HepG2 (cell line): ENCODE data around the gene TRIM28. TPM values are rescaled to one million over a fixed set of nuclear protein-coding genes. Genes with fewer than 3 reads are reported as not detected.

ENCODE experiments used
- FOXA3 ChIP-seq: IDR thresholded peaks from 2 replicates; pipeline ENCODE4 v1.6.1; 2016; ENCODE audit warnings: missing genetic modification reagents, missing compliant biosample characterization
- IRF1 ChIP-seq: sonication (generic); formaldehyde crosslinking; IDR thresholded peaks from 2 replicates; pipeline ENCODE4 v1.4.0; 2020; ENCODE audit warnings: low read depth, mild to moderate bottlenecking, missing genetic modification reagents
- KDM4B ChIP-seq: sonication (generic); formaldehyde crosslinking; IDR thresholded peaks from 2 replicates; pipeline ENCODE4 v1.4.0; 2020; ENCODE audit warnings: missing genetic modification reagents
- MYPOP ChIP-seq: sonication (generic); formaldehyde crosslinking; IDR thresholded peaks from 2 replicates; pipeline ENCODE4 v1.8.1; 2023; ENCODE audit warnings: mild to moderate bottlenecking, moderate library complexity, missing genetic modification reagents
- NFKB2 ChIP-seq: sonication (generic); formaldehyde crosslinking; IDR thresholded peaks from 2 replicates; pipeline ENCODE4 v1.4.0; 2020; ENCODE audit warnings: missing genetic modification reagents, borderline replicate concordance
- PBX3 ChIP-seq: sonication (generic); formaldehyde crosslinking; IDR thresholded peaks from 2 replicates; pipeline ENCODE4 v1.8.1; 2023; ENCODE audit warnings: missing genetic modification reagents, inconsistent platforms, borderline replicate concordance
- PRMT3 ChIP-seq: sonication (generic); formaldehyde crosslinking; IDR thresholded peaks from 2 replicates; pipeline ENCODE4 v1.8.1; 2022; ENCODE audit warnings: low read depth, mild to moderate bottlenecking, moderate library complexity, missing genetic modification reagents, borderline replicate concordance
- REPIN1 ChIP-seq: sonication (generic); formaldehyde crosslinking; IDR thresholded peaks from 2 replicates; pipeline ENCODE4 v1.8.0; 2022; ENCODE audit warnings: missing genetic modification reagents, low read depth, mild to moderate bottlenecking, borderline replicate concordance
- SP140L ChIP-seq: sonication (generic); formaldehyde crosslinking; IDR thresholded peaks from 2 replicates; pipeline ENCODE4 v1.4.0; 2020; ENCODE audit warnings: missing genetic modification reagents, borderline replicate concordance
- TRIM24 ChIP-seq: sonication (generic); formaldehyde crosslinking; IDR thresholded peaks from 2 replicates; pipeline ENCODE4 v1.8.0; 2022; ENCODE audit warnings: mild to moderate bottlenecking, missing genetic modification reagents
- ZBTB7A ChIP-seq: sonication (generic); formaldehyde crosslinking; IDR thresholded peaks from 2 replicates; pipeline ENCODE4 v1.8.0; 2022; ENCODE audit warnings: mild to moderate bottlenecking, missing genetic modification reagents
- ZFYVE20 ChIP-seq: sonication (generic); formaldehyde crosslinking; IDR thresholded peaks from 2 replicates; pipeline ENCODE4 v1.8.0; 2023; ENCODE audit warnings: low read depth, mild to moderate bottlenecking, moderate library complexity, missing genetic modification reagents, borderline replicate concordance
- ZNF441 ChIP-seq: sonication (generic); formaldehyde crosslinking; IDR thresholded peaks from 2 replicates; pipeline ENCODE4 v1.7.0; 2021; ENCODE audit warnings: missing genetic modification reagents, borderline replicate concordance
- polyA plus RNA-seq, 8 experiments: library from polyadenylated mRNA; depleted of rRNA in 3 of 8; stranded (reverse) in 7 of 8; unstranded in 1 of 8; fragments of >200 nt; fragmentation: Illumina TruSeq in 4 of 8; extraction: Trizol in 4 of 8; gene quantifications; 2 replicates each; pipeline versions ENCODE4 v1.2.1 to v1.2.3, GENCODE V29; 2011 to 2016; ENCODE audit warnings: low read depth in 4 of 8, missing spikeins in 1 of 8, mixed read lengths in 1 of 8; ENCODE audit not compliant: insufficient read depth in 1 of 8
- total RNA-seq, 5 experiments: library from RNA; depleted of rRNA; stranded (reverse); fragments of >200 nt; fragmentation: Illumina TruSeq; extraction: Trizol; gene quantifications; 2 replicates each; pipeline ENCODE4 v1.2.3, GENCODE V29; 2016; ENCODE audit warnings: low read depth in 1 of 5
- TF ChIP-seq, protein P1 (sequence below): IDR thresholded peaks from 2 replicates; pipeline ENCODE4 v1.4.0; 2020; ENCODE audit warnings: mild to moderate bottlenecking, missing genetic modification reagents
- TF ChIP-seq, protein P2 (sequence below): sonication (generic); formaldehyde crosslinking; IDR thresholded peaks from 2 replicates; pipeline ENCODE4 v1.8.0; 2022; ENCODE audit warnings: missing genetic modification reagents, mild to moderate bottlenecking, borderline replicate concordance
- TF ChIP-seq, protein P3 (sequence below): IDR thresholded peaks from 2 replicates; pipeline ENCODE4 v1.6.1; 2012; ENCODE audit warnings: low read depth, low read length, improper control_type of control experiment

Gene TRIM28
- total and polyA plus RNA-seq, 2 of the 13 experiments (the other 11 are each of a cell fraction or from before 2014, with no cell fraction given), result 361 to 439 TPM

DNA sequence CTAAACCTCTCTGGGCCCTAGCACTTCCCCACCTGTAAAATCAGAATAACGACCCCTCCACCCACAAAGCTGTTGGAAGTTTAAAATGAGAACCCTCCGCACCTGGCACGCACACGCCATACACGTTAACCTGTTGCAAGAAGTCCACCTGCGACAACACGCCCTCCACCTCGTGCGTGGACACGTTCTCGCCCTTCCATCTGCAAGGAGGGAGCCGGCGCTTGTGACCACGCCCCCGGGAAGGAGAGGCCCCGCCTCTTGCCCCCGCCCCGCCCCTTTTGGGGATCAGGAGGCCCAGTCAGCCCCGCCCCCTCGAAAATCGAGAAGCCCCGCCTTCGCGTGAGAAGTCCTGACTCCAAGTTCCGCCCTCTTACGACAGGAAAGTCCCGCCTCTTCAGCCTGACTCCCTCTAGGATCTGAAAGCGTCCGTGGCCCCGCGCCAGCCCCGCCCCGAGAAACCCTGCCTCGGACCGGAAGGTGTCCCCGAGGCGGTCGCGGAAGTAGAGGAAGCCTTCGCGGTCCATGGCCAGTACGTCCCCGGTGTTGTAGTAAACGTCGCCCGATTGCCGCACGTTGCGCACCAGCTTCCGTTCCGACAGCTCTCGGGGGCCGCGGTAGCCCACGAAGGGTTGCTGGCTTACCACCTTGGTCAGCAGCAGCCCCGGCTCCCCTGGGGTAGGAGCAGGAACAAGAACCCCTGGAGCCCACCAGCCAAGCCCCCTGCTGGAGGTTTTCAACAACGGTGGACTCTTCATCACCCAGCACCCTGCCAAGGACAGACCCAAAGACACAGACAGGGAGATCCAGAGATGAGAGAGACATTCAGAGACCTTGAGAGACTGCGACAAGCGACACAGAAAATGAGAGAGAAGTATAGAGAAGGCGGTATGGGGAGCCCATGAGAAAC is 44.6 kb upstream of the TRIM28 start (continued):
- TF ChIP-seq PBX3 (CRISPR knock-in tag) (no peak), NFKB2 (CRISPR knock-in tag) (peak; percentile 77; the same call in 1 of the 2 replicates), MYPOP (CRISPR knock-in tag) (peak; percentile 90), FOXA3 (CRISPR knock-in tag) (peak; percentile 85), KDM4B (peak; percentile 85), SP140L (CRISPR knock-in tag) (no peak), TRIM24 (CRISPR knock-in tag) (no peak), ZNF441 (peak; percentile 86), ZBTB7A (CRISPR knock-in tag) (peak; percentile 79), PRMT3 (CRISPR knock-in tag) (peak; percentile 67; the same call in 1 of the 2 replicates), REPIN1 (CRISPR knock-in tag) (peak; percentile 92), IRF1 (CRISPR knock-in tag) (no peak), ZFYVE20 (CRISPR knock-in tag) (no peak)
- TF ChIP-seq, protein P1, sequence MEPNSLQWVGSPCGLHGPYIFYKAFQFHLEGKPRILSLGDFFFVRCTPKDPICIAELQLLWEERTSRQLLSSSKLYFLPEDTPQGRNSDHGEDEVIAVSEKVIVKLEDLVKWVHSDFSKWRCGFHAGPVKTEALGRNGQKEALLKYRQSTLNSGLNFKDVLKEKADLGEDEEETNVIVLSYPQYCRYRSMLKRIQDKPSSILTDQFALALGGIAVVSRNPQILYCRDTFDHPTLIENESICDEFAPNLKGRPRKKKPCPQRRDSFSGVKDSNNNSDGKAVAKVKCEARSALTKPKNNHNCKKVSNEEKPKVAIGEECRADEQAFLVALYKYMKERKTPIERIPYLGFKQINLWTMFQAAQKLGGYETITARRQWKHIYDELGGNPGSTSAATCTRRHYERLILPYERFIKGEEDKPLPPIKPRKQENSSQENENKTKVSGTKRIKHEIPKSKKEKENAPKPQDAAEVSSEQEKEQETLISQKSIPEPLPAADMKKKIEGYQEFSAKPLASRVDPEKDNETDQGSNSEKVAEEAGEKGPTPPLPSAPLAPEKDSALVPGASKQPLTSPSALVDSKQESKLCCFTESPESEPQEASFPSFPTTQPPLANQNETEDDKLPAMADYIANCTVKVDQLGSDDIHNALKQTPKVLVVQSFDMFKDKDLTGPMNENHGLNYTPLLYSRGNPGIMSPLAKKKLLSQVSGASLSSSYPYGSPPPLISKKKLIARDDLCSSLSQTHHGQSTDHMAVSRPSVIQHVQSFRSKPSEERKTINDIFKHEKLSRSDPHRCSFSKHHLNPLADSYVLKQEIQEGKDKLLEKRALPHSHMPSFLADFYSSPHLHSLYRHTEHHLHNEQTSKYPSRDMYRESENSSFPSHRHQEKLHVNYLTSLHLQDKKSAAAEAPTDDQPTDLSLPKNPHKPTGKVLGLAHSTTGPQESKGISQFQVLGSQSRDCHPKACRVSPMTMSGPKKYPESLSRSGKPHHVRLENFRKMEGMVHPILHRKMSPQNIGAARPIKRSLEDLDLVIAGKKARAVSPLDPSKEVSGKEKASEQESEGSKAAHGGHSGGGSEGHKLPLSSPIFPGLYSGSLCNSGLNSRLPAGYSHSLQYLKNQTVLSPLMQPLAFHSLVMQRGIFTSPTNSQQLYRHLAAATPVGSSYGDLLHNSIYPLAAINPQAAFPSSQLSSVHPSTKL (CRISPR knock-in tag), result peak; percentile 65
- TF ChIP-seq, protein P2, sequence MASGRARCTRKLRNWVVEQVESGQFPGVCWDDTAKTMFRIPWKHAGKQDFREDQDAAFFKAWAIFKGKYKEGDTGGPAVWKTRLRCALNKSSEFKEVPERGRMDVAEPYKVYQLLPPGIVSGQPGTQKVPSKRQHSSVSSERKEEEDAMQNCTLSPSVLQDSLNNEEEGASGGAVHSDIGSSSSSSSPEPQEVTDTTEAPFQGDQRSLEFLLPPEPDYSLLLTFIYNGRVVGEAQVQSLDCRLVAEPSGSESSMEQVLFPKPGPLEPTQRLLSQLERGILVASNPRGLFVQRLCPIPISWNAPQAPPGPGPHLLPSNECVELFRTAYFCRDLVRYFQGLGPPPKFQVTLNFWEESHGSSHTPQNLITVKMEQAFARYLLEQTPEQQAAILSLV (CRISPR knock-in tag), result peak; percentile 63; the same call in 1 of the 2 replicates
- TF ChIP-seq, protein P3, sequence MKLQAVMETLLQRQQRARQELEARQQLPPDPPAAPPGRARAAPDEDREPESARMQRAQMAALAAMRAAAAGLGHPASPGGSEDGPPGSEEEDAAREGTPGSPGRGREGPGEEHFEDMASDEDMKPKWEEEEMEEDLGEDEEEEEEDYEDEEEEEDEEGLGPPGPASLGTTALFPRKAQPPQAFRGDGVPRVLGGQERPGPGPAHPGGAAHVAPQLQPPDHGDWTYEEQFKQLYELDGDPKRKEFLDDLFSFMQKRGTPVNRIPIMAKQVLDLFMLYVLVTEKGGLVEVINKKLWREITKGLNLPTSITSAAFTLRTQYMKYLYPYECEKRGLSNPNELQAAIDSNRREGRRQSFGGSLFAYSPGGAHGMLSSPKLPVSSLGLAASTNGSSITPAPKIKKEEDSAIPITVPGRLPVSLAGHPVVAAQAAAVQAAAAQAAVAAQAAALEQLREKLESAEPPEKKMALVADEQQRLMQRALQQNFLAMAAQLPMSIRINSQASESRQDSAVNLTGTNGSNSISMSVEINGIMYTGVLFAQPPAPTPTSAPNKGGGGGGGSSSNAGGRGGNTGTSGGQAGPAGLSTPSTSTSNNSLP, result peak; percentile 25; the same call in 1 of the 2 replicates
